GM18870 (cell line): ENCODE data around the gene ELFN2.

ENCODE experiments used
- ATAC-seq: cut with Tn5 transposase; IDR thresholded peaks from one replicate; pipeline ENCODE4 v1.9.1; 2021; ENCODE audit warnings: moderate library complexity; ENCODE audit not compliant: unreplicated experiment

ELFN2 gene

GRCh38 chr22:37387793-37388192 is 39.5 kb downstream of the ELFN2 start:
- no peak for ATAC-seq

GRCh38 chr22:37386441-37386840 is 40.8 kb downstream of the ELFN2 start:
- no peak for ATAC-seq

GRCh38 chr22:37384691-37385090 is 42.6 kb downstream of the ELFN2 start:
- ATAC-seq: no peak

GRCh38 chr22:37383341-37383740 is 43.9 kb downstream of the ELFN2 start:
- no peak for ATAC-seq

GRCh38 chr22:37381489-37381888 is 45.8 kb downstream of the ELFN2 start:
- ATAC-seq: no peak

- no peak for ATAC-seq
These were observed 47.6 kb downstream of the ELFN2 start for GRCh38 chr22:37379722-37380121.

- ATAC-seq: no peak
These were observed 48.2 kb downstream of the ELFN2 start for GRCh38 chr22:37379085-37379484.

GRCh38 chr22:37378642-37379058 is 48.6 kb downstream of the ELFN2 start:
- no peak for ATAC-seq

- no peak for ATAC-seq
These were observed 49.4 kb downstream of the ELFN2 start for GRCh38 chr22:37377927-37378326.

- no peak for ATAC-seq
These were observed 50.1 kb downstream of the ELFN2 start for GRCh38 chr22:37377138-37377537.

- ATAC-seq: no peak
These were observed 50.6 kb downstream of the ELFN2 start for GRCh38 chr22:37376643-37377042.

GRCh38 chr22:37375801-37376200 is 51.5 kb downstream of the ELFN2 start:
- no peak for ATAC-seq

GRCh38 chr22:37374571-37374970 is 52.7 kb downstream of the ELFN2 start:
- ATAC-seq: no peak

GRCh38 chr22:37373451-37373850 is 53.8 kb downstream of the ELFN2 start:
- ATAC-seq: no peak

GRCh38 chr22:37371911-37372310 is 55.4 kb downstream of the ELFN2 start:
- no peak for ATAC-seq

GRCh38 chr22:37371491-37371890 is 55.8 kb downstream of the ELFN2 start:
- no peak for ATAC-seq

- no peak for ATAC-seq
These were observed 56.8 kb downstream of the ELFN2 start for GRCh38 chr22:37370306-37370979.

- no peak for ATAC-seq
These were observed 57.8 kb downstream of the ELFN2 start for GRCh38 chr22:37369483-37369882.

GRCh38 chr22:37368058-37368457 is 59.2 kb downstream of the ELFN2 start:
- no peak for ATAC-seq

GRCh38 chr22:37366601-37367000 is 60.7 kb downstream of the ELFN2 start:
- no peak for ATAC-seq

GRCh38 chr22:37365950-37366349 is 61.3 kb downstream of the ELFN2 start:
- ATAC-seq: no peak

- no peak for ATAC-seq
These were observed 63.9 kb downstream of the ELFN2 start for GRCh38 chr22:37363261-37363992.

- no peak for ATAC-seq
These were observed 64.7 kb downstream of the ELFN2 start for GRCh38 chr22:37362621-37363020.
